COLO668 (cell line): ENCODE measurements around the gene MOXD1.
A peak's percentile ranks its signal among the peaks of the same experiment; 100 is the strongest.

Source experiments
- DNase-seq: peaks from one replicate; lab custom pipeline; 2025; ENCODE audit not compliant: unreplicated experiment; lab: John Stamatoyannopoulos, UW

Gene MOXD1

DNA sequence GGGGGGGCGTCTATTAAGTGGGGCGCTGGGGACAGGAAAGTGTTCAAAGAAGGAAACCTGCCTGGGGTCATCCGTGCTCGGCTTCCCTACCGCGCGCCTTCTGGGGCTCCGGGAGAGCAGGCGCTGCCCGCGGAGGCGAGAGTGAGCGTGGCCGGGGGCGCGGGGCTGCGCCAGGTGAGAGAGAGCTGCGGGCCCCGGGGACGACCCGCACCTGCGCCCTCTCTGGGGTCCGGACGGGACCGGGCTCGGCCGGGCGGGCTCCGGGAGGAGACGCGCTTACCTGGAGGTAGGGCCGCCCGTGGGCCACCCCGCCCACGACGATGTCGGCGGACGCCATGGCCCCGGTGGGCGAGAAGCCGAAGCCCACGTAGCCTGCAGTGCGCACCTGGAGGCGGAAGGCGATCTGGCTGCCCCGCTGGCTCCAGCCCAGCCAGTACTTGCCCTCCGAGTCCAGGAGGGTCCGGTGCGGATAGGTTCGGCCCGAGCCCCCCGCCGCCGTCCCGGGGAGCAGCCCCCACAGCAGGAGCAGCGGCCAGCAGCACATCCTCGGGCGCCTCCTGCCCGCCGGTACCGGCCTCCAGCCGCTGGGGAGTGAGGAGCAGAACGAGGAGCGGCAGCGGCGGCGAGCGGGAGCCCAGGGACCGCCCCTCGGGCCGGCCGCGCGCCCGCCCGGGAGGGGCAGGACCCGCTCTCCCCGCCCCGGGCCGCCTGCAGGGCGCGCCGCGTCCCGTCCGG is at the start of gene MOXD1:
Gene MOXD1 (minus strand): TSS at position 593 of the 735 bp plus-strand sequence. CDS start 49 bp downstream, at position 544.
- DNase-seq: peak; percentile 47

GRCh38 chr6:132446855-132447241 is 45.6 kb upstream of the MOXD1 start:
- no peak for DNase-seq

- DNase-seq: no peak
Measured at GRCh38 chr6:132446141-132446854, 45.0 kb upstream of the MOXD1 start.

GRCh38 chr6:132445201-132445951 is 44.1 kb upstream of the MOXD1 start:
- no peak for DNase-seq

DNA sequence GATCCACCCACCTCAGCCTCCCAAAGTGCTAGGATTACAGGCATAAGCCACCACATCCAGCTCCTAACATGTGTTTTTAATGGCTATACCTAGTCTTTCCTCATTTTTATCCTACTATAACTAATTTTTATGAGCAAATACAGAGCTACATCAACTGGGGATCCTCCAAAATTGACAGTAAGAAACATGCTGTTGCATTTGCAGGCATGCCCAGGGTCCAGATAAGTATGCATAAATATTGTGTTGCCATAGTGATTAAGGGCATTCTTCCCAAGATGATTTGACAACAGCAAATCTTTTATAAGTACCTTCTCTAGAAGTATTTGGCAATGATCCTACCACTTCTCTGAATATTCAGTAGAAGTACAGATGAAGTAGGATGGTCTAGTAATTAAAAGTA is 41.9 kb upstream of the MOXD1 start:
- no peak for DNase-seq

DNA sequence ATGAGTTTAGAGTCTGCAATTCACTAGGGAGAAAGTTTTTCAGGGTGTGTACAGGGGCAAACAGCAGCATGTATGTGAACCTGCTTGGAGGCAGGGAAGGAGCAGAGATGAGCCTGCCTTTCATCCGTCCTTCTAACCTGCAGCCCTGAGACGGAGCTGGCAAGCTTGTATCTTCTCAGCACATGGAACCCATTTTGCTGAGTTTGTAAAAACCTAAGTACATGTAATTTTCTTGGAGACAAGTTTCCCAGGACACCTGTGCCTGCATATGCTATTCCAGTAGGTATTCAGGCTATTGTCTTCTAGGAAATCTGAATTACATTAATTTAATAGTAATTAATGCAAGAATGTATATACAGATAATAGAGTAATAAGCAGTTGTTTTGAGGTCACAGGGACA is 28.8 kb upstream of the MOXD1 start:
- no peak for DNase-seq

DNA sequence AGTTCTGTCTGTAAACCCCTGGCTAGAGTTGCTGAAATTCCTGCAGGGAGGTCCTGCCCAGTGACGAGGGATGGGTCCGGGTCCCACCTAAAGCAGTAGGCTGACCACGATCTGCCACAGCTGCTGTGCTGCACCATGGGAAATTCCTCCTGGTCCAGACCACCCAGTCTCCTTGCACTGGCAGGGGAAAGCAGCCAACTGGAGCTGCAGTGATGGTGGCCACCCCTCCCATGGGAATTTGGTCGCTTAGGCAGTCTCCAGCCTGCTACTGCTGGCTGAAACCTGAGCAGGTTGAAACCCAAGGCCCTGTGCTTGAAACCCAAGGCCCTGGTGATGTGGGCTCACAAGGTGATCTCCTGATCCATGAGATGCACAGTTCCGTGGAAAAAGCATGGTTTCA is 23.9 kb upstream of the MOXD1 start:
- DNase-seq: no peak

- no peak for DNase-seq
Measured at GRCh38 chr6:132423839-132424238, 22.6 kb upstream of the MOXD1 start.

DNA sequence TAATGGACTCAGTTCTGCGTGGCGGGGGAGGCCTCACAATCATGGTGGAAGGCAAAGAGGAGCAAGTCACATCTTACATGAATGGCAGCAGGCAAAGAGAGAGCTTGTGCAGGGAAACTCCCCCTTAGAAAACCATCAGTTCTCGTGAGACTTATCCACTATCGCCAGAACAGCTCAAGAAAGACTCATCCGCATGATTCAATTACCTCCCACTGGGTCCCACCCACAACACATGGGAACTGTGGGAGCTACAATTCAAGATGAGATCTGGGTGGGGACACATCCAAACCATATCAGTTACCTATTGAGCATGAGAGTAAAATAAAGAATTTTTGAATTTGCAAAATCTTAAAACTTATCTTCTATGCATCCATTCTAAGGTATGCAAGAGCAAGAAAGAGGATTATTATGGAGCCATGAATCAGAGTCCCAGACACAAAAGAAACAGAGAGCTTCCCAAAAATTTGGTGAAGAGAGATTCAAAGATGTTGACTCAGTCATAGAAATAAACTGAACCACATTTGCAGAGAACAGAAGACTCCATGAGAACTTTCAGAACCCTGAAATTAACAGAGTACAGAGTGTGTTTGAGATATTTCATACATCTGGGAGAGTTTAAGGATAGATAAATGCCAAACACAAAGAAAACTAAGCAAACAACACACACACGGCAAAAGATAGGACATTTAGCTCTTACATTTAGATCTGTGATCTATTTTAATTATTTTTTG is 17.1 kb upstream of the MOXD1 start:
- no peak for DNase-seq

DNA sequence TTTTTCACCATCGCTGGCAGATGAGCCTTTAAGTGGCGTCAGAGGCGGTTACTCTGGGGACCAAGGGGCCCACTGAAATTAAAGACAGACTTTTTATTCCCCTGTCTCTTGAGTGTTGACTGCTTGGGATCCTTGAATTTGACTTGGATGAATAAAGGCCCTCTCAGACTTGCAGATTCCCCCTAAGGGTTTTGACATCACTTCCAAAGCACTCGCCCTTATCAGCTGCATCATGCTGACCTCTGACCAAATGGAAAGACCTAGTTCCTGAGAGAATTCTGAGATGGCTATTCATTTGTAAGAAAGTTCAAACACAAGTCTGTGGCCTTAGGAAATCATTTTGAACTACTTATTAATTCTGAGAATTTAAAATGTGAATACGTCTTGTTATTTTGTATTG is 13.5 kb upstream of the MOXD1 start:
- DNase-seq: no peak

DNA sequence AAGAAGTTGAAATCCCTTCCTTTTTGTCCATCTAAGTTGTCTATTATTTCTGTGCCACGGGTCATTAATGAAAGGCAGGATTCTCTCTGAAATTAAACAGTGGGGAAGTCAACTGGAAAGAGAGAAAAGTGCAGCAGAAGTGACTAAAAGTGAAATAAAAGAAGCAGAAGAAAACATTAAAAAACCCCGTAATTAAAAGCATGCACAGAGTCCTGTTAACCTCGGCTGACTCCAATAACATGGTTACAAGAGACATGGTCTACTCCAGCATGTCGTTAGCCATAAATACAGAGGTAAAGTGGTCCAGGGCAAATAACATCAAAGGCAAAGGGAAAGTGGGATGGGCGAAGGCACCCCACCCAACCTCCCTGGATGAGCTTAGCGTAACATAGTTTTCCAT is 13.0 kb upstream of the MOXD1 start:
- DNase-seq: no peak

DNA sequence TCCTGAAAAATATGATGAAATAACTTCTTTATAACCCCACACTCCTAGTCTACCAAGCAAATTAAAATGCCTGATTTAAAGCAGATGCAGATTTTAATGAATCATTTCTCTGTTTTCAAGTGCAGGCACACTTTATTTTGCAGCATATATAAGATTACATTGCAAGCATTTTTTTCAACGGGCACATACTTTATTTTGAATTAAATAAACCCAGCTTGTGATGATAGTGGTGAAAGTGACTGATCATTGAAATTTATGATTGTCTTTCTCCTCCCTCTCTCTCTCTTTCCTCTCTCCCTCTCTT is 12.2 kb upstream of the MOXD1 start:
- DNase-seq: no peak

DNA sequence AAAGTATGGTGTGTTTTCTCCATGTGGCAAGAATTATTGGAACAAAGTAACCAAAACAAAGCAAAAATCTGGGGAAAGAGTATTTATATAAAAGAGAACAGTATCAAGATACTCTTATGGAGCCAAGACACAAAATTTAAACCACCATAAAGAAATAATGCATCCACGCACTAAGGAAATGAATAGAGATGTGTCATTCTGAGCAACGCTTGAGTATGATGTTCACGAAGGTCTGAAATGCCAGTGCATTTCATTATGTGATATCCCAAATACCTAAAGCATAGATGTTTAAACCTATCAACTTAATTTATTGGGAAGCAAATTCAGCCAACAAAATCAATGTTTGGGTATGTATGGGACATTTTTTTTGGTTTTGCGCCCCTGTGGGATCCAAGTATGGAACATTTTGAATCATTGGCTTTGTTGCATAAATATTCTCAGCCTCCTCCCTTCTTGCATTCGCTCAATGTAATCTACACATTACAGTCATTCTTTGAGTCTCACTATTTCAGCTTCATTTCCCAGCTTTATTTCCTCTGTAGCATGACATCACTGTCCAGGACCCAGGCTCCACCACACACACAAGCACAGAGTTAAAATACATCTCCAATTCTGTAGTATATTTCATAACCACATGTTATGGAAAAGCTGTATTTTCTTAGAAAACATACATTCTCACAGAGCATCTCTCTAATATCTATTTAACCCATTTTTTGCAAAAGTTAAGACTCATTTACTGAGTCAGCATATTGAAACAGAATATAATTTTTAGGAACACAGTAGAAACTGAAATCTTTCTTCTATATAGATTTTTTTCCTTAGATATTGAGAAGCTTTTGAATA is 11.6 kb upstream of the MOXD1 start:
- no peak for DNase-seq

DNA sequence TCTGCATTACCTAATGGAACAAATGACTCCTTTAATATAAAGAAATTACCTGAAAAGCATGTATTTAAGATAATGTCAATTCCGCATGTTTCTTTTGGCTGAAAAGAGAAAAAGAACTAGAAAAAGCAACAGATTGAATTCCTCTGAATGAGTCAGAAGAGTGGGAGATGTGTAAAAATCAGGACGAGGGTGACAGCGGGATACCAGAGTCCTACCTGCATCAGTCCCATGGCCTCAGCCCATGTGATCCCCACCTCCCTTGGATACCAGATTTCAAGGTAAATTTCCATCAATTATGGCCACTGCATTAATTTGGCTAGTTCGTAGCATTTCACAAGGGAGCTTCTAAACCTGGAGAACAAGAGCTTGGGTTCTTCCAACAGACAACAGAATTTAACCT is 10.0 kb upstream of the MOXD1 start:
- no peak for DNase-seq

- DNase-seq: no peak
Measured at GRCh38 chr6:132410830-132411229, 9.6 kb upstream of the MOXD1 start.

DNA sequence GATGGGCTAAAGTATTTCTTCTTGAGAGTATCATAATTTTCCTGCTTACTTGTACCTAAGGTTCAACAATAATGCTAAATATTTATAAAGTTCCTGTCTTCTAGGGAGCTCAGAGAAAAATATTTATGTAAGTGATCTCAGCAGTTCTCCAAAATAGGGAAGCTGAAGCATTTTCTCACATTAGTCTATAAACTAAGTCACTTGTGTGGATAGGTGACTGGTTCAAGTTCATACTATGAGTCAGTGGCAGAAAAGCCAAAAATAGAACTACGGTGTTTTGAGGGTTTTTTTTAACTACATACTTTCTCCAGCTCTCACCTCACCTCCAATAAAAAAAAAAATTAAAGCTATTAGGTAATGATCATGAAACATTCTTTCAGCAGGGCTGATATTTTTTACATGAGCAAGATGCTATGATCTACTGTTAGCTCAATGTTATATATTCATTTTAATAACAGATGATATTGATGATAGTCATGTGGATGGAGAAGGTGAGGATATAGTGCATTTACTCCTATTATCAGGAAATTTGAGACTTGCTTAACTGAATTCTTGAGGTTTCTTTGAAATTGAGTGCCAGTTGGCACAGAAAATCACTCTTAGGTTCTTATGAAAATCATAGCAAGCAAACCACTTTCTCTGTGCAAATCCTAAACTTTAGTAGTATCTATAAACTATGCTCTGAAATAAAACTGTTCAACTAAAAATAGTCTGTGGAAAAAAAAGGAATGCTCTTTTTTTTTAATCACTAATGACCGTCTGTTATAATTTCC is 4.1 kb upstream of the MOXD1 start:
- no peak for DNase-seq

- DNase-seq: no peak
Measured at GRCh38 chr6:132404736-132405135, 3.5 kb upstream of the MOXD1 start.

- no peak for DNase-seq
Measured at GRCh38 chr6:132404330-132404729, 3.1 kb upstream of the MOXD1 start.

DNA sequence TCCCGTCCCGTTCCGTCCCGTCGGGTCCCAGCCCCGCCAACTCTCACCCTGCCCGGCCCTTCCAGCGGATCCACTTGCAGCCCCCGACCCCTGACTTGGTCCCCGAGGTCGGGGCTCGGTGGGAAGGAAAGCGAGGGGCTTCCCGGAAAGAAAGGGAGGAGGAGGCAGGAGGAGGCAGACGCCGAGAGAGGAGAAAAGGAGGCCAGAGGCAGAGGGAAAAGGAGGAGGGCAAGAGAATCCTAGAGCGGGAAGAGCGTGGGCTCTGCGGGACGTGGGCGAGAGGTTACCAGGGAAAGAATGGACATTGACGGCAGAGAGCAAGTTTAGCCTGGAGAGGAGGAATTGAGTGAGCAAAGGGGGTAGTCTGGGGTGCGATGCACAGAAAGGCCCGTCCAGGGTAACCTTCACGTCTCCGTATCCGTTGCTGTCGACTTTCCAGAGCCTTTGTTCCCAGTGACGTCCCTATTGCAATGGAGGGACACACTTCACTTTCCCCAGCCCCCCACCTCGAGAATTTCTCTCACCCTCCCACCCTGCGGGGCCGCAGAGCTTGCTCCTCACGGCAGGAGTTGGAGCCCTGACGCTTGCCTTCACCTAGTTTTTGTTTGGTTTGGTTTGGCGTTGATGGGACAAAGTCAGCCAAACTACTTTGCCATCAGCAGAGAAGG is 477 bp upstream of the MOXD1 start:
- DNase-seq: no peak
